Measurements from ENCODE around the gene CDON.
"Not testable (repeated sequence)": the region's sequence is repeated elsewhere in the genome, so short reads cannot be mapped to it uniquely, and the experiment has no call there.

CDON gene

DNA sequence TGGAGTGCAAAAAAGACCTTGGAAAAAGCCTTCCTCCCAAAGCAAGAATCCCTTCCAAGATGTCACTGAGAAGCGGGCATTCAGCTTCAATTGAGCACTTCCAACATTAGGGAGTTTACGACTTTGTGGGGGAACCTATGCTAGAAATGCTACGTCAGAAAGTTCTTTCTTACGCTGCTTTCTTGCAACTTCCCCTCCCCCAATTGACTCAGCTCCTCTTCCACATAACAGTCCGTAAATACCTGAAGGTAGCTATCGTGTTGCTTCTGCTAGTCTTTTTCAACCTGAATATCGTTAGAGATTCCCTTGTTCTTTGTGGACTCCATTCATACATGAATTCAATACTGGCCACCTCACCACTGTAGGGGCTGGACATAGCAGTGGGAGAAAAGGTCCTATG is 69.8 kb downstream of the CDON start:
- DNase-seq, result no peak

DNA sequence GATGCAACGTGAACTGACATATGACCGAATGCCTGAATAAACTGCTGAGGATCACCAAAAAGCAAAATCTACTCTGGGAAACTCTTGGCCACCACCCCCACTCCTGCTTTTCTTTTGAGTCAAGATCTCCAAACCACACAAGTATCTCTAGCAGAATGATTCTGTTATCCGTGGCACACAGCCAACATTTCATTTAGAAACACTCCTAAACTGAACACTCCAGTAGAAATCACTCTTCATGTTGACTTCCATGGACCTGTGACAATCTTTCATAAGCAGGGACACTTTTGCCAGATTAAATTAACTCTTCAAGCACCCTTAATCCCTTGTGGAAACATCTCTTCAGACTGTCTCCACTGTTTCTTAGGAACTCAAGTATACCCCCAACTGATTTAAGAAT is 72.4 kb downstream of the CDON start:
- DNase-seq, result no peak

DNA sequence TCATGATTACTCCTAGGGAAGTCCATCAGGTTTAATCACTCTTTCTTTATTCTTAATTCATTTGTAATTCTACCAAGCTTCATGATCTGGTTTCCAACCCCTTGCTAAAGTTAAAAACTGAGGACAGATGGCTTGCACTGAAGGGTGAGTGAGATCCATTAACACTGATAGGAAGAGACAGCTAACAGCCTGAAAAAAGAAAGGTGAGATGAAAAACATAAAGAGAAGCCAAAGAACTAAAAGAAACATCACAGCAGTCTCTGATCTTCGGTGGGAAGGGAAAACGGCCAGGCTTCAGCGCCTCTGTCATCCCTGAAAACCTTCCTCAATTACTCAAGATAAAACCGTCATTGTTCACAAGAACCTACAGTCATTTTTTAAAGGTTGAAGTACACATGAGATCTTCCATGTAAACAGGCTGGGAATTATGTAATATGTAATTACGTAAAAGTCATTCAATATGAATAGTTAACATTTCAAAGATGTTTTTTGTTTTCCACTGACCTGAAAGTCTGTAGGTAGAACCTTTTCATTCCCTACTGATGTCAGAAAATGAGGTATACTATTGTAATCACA is 75.5 kb downstream of the CDON start:
- no peak for DNase-seq

GRCh38 chr11:125985956-125986355 is 76.7 kb downstream of the CDON start:
- not testable (repeated sequence) for DNase-seq

DNA sequence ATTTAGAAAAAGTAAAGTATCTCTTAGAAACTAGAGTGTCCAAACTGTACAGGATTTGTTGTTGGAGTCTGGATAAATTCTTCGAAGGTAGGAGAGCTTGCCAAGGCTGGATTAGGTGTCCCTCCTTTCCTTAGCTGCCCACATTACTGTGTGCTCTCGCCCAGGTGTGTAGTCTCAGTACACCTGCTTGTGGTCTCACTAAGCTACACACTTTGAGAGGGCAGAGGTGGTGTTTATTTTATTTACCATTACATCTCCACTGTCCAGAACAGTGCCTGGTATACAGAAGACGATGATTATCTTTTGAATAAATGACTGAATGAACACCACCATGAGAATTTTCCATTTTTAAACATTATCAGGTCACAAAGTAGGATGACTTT is 80.3 kb downstream of the CDON start:
- DNase-seq, result no peak

GRCh38 chr11:125980436-125980835 is 82.2 kb downstream of the CDON start:
- DNase-seq, result no peak

DNA sequence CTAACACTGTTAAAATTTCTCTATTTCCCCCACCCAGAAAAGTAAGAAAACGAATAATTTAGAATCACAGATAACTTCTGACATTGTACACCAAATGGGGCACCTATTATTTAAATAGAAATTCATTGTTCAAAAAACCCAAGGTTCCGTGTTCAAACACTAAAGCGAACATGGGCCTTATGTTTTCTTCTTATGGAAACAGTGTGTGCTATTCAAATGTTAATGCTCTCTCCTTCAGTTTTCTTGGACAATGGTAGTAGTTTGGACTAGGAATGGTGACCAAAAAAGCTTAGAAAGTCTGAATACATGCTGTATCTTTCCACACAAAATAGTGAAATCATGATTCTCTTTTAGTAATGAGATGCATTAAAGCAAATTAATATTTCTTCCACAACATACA is 83.2 kb downstream of the CDON start:
- DNase-seq, result no peak

DNA sequence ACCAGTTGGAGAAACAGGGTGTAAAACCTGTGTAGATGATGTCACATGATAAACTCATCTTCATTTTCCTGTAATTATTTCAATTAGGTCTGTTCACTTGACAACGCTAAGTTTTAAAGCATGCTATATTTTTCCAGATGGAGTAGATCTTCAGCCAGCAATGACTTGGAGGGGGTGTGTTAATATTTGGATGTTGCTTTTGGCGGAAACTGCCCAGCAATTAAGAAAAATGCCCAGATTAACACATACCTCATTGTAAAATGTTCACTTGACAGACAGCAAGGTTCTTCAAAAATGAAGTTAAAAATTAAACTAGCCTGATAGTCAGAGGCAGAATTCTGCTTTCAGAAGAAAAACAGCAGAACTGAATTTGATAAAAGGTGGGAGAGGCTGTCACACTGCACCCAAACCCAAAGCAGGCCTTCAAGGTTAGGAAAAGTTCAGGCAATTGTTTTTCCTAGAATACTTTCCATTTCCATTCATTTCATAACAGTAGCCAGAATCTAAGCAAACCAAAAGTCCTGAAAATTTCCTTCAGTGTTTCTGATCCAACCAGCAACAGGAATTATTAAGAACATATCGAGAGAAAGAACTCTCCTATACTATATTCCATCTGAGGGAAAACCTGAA is 83.8 kb downstream of the CDON start:
- DNase-seq, result no peak

GRCh38 chr11:125978181-125978716 is 84.4 kb downstream of the CDON start:
- DNase-seq, result no peak

GRCh38 chr11:125977333-125977732 is 85.3 kb downstream of the CDON start:
- no peak for DNase-seq

GRCh38 chr11:125976156-125976555 is 86.5 kb downstream of the CDON start:
- no peak for DNase-seq

DNA sequence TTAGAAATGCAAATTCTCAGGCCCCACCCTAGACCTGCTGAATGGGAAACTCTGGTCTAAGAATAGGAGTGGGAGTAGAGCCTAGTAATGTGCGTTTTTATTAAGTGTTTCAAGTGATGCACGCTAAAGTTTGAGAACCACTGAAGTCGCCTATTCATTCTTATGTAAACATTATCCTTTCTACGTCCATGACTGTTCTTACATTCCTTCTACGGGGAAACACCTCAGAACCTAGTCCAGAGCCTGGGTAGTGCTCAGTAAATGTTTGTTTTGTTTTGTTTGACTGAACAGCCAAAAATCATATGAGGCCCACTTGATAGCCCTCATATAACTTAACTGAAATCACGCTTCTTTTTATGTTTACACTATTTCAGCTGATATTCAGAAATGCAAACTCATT is 87.0 kb downstream of the CDON start:
- no peak for DNase-seq

DNA sequence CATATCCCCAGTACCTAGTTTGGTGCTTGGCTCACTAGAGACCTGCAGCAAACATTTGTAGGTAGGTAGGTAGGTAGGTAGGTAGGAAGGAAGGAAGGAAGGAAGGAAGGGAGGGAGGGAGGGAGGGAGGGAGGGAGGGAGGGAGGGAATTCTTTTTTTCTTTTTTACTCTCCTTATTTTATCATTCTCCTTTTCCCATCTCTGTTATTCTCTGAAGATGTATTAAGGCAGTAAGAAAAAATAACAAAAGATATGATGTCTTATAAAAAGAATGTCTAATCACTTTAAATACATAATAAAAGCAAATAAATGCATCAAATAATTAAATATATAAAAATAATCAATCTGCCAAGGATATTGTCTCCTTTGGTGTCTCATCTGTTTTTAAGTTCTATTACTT is 88.4 kb downstream of the CDON start:
- no peak for DNase-seq

- no peak for DNase-seq
Observed at GRCh38 chr11:125971618-125972017, 91.0 kb downstream of the CDON start.

DNA sequence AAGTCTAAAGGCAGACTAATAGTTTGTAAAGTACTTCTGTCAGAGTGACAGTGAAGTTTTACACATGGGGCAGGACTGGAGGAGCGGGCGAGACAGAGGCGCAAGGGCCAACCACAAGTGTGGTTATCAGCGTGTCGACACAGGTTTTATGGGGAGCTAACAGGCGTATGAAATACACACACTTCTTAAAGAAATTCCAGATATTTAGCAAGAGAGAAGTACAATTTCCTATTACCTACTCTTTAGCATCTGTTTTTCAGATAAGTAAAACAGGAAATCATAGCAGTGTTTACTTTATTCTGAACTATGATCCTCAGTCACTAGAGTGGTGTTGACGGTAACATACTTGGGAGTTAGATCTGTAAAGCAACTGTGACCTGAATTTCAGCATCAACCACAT is 94.3 kb downstream of the CDON start:
- no peak for DNase-seq

GRCh38 chr11:125967515-125967914 is 95.2 kb downstream of the CDON start:
- no peak for DNase-seq

DNA sequence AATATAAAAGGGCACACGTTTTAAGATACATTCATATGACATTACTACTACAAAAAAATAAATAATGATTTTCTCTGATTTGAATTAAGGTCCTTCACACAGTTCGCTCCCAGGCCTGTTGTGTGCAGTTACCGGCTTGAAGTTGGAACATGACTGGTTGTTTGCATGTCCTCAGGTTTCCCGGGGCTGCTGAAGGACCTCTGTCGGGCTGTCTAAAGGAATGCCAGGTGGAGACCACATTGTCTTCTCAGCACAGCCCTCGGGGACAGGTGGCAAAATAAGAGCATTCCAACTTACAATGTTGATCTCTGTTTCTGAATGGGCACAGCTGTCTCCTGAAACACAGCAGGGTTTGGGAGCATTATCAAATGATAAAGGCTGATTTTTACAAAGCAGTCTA is 101.9 kb downstream of the CDON start:
- DNase-seq, result no peak

DNA sequence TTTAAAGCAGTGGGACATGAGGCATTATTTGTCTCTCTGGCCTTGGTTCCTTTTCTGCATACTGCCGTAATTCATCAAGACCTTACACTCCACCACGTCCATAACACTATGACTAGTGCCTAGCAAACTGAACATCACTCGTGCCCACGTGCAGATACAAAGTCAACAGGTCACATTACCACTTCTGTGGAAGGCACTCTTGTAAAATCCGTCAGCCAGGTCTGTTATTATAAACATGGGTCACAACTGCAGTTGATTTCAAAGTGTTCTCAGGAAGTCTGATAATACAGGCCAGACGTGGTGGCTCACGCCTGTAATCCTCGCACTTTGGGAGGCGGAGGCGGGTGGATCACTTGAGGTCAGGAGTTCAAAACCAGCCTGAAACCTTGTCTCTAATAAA is 102.7 kb downstream of the CDON start:
- DNase-seq, result no peak

- no peak for DNase-seq
Observed at GRCh38 chr11:125959511-125959910, 103.2 kb downstream of the CDON start.

GRCh38 chr11:125958872-125959400 is 103.7 kb downstream of the CDON start:
- no peak for DNase-seq

DNA sequence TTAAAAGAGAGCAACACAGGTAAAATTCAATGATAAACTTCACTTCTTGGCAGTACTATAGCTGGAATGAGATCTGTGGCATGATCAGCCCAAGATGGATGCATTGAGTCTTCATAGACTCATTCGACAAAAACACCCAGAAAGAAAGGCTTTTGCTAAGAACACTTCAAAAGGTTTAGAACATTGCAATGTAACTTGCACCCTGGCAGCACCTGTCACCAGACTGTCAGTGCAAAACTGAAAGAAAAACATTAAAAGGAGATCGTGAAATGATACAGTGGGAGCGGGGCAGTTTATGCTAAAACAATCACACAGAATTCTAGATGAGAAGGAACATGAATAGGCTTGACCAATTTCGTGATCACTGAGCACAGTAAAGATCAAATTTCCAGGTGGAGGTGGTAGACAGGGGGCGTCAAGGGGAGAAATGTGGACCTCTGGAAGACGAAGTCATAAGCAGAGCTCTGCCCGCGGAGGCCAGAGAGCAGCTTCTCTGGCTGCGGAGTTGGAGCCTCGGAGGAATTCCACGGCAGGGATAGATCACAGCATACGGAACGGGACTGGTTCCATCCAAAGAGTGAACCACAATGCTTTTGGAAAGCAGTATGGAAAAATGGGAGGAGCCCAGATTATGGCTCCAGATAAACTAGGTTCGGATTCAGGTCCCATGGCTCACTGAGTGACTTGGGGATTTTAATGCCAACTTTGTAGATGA is 104.9 kb downstream of the CDON start:
- no peak for DNase-seq

DNA sequence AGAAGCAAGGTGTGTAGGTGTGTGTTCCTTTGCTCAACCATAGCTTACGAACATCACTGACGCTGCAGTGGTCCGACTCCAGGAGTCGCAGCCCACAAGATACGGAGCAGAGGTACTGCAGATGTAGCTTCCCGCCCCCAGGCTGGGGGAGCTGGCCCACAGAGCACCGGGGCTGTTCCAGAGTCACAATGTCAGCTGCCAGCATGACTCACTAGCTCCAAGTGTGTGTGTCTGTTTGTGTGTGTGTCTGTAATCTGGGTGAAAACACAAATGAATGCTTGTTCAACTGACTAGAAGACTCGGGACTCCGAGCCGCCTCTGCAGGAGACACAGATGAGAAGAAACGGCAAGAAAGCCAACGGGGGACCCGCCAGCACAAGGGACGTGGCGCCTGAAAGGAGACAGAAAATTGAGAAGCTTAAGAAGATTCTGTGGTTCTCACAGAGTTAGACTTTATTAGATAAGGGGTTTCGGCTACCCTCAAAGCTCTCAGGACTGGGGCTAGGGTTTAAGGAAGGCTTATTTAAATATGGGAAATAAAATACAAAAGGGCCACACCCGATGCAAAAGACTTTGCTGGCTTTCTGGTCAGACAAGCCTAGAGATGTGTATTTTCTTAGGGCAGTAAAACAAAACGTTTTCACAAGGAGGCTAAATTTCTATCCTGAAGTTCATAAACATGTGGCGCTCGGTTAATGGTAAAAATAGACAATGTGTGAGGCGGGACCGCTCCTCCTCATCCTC is 106.1 kb downstream of the CDON start:
- DNase-seq, result no peak

DNA sequence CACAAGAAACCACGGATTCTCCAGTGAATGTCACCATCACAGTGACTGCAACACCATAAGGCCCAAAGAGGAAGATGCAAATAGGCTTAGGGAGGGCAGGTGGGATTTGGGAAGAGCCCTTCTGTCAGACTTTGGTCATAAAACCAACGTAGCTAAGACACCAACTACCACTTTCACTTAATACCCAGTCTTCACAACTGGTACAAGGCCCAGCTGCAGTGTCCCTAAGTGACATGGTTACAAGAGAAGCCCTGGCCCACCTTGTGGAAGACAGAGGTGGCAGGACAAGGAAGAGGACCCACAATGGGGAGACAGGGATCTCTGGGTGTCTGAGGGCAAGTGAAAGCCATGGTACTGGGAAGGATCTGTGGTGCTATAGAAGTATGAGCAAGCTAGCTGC is 106.8 kb downstream of the CDON start:
- no peak for DNase-seq

All from T-helper 9 cell (primary cell).